Effector CD8-positive, alpha-beta T cell (primary cell): ENCODE data around the gene FAM221B.

ENCODE experiments used
- DNase-seq: peaks from one replicate; lab custom pipeline; 2025; lab: John Stamatoyannopoulos, UW

Gene FAM221B

GRCh38 chr9:35820076-35820475 lies 8.5 kb downstream of the FAM221B start:
- DNase-seq, result no peak

- no peak for DNase-seq
Measured at GRCh38 chr9:35818341-35818740, 10.2 kb downstream of the FAM221B start.

- no peak for DNase-seq
Measured at GRCh38 chr9:35816708-35817107, 11.8 kb downstream of the FAM221B start.

- DNase-seq, result peak; percentile 93
Measured at GRCh38 chr9:35814841-35815543, 13.5 kb downstream of the FAM221B start, which contains the start of gene HINT2. HINT2 (minus strand) TSS chr9:35815042; CDS start chr9:35814979, 63 bp downstream.

- DNase-seq, result no peak
Measured at GRCh38 chr9:35814106-35814840, 14.3 kb downstream of the FAM221B start.

GRCh38 chr9:35813434-35814105 lies 15.0 kb downstream of the FAM221B start:
- DNase-seq, result no peak

- peak; percentile 90 for DNase-seq
Measured at GRCh38 chr9:35812025-35812602, 16.4 kb downstream of the FAM221B start, which contains the start of gene SPAG8. SPAG8 (minus strand) TSS chr9:35812262; CDS start chr9:35812147, 115 bp downstream.

- no peak for DNase-seq
Measured at GRCh38 chr9:35811381-35812024, 17.0 kb downstream of the FAM221B start.

- DNase-seq, result no peak
Measured at GRCh38 chr9:35810122-35810521, 18.4 kb downstream of the FAM221B start.

GRCh38 chr9:35808433-35808832 lies 20.1 kb downstream of the FAM221B start:
- no peak for DNase-seq

GRCh38 chr9:35806101-35806500 lies 22.4 kb downstream of the FAM221B start:
- DNase-seq, result no peak

GRCh38 chr9:35801328-35802128 lies 27.0 kb downstream of the FAM221B start:
- DNase-seq, result no peak

GRCh38 chr9:35800530-35800929 lies 28.0 kb downstream of the FAM221B start:
- no peak for DNase-seq

GRCh38 chr9:35798658-35799374 lies 29.7 kb downstream of the FAM221B start:
- DNase-seq, result no peak

- DNase-seq, result no peak
Measured at GRCh38 chr9:35797311-35798109, 31.0 kb downstream of the FAM221B start.

- DNase-seq, result no peak
Measured at GRCh38 chr9:35795695-35796094, 32.8 kb downstream of the FAM221B start.

GRCh38 chr9:35793461-35793860 lies 35.1 kb downstream of the FAM221B start:
- no peak for DNase-seq

- DNase-seq, result no peak
Measured at GRCh38 chr9:35792826-35793225, 35.7 kb downstream of the FAM221B start.
